Glomerular visceral epithelial cell (primary cell): ENCODE results near the gene VIPR2.
"Not testable (repeated sequence)": the region's sequence is repeated elsewhere in the genome, so short reads cannot be mapped to it uniquely, and the experiment has no call there.

Experiments
- DNase-seq: peaks from one replicate; pipeline ENCODE4 v3.0.0-alpha.2; 2016; ENCODE audit errors: extremely low spot score

Gene VIPR2

GRCh38 chr7:158988996-158989395 is 155.7 kb downstream of the VIPR2 start:
- DNase-seq: no peak

GRCh38 chr7:158988302-158988862 is 156.3 kb downstream of the VIPR2 start:
- DNase-seq: no peak

GRCh38 chr7:158987691-158988090 is 157.0 kb downstream of the VIPR2 start:
- DNase-seq: no peak

GRCh38 chr7:158985583-158985982 is 159.1 kb downstream of the VIPR2 start:
- no peak for DNase-seq

- DNase-seq: not testable (repeated sequence)
Measured at GRCh38 chr7:158984007-158984406, 160.7 kb downstream of the VIPR2 start.

GRCh38 chr7:158982080-158982479 is 162.6 kb downstream of the VIPR2 start:
- not testable (repeated sequence) for DNase-seq

- DNase-seq: no peak
Measured at GRCh38 chr7:158979635-158980351, 164.9 kb downstream of the VIPR2 start.

GRCh38 chr7:158979023-158979529 is 165.6 kb downstream of the VIPR2 start:
- DNase-seq: no peak
